ENCODE results near the gene NCOR2.

DNA sequence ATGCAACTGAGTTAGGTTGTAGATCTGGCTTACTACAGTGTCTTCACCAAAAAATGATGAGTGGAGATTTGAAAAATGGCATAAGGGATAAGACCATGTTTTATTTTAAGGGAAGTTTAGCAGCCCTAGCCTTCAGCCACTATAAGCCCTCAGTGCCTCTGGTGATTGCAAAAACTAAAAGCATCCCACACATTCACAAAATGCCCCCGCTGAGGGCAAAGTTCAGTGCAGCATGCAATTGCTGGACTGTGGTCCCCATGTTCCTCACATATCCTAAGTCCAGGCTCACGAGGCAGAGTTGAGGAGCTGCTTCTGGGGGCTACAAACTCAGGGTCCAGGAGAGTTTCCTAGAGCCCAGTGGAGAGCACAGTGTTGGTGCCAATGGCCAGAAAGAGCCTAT, 29.6 kb upstream of the NCOR2 start:
- TF ChIP-seq EP300 (IDR thresholded peaks at IDR 0.05), result no peak
- TF ChIP-seq, protein P1, sequence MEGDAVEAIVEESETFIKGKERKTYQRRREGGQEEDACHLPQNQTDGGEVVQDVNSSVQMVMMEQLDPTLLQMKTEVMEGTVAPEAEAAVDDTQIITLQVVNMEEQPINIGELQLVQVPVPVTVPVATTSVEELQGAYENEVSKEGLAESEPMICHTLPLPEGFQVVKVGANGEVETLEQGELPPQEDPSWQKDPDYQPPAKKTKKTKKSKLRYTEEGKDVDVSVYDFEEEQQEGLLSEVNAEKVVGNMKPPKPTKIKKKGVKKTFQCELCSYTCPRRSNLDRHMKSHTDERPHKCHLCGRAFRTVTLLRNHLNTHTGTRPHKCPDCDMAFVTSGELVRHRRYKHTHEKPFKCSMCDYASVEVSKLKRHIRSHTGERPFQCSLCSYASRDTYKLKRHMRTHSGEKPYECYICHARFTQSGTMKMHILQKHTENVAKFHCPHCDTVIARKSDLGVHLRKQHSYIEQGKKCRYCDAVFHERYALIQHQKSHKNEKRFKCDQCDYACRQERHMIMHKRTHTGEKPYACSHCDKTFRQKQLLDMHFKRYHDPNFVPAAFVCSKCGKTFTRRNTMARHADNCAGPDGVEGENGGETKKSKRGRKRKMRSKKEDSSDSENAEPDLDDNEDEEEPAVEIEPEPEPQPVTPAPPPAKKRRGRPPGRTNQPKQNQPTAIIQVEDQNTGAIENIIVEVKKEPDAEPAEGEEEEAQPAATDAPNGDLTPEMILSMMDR (IDR thresholded peaks at IDR 0.05), result no peak
